HepG2 (cell line): ENCODE results near the gene ITPK1. TPM values are rescaled to one million over a fixed set of nuclear protein-coding genes. Genes with fewer than 3 reads are reported as not detected.

Experiments
- BCL6 ChIP-seq: IDR thresholded peaks from 2 replicates; pipeline ENCODE4 v1.6.1; 2016; ENCODE audit warnings: missing genetic modification reagents, missing compliant biosample characterization
- CTCF ChIP-seq: sonication (generic); formaldehyde crosslinking; IDR thresholded peaks from 2 replicates; pipeline ENCODE4 v1.5.0; 2020; ENCODE audit warnings: mild to moderate bottlenecking, missing genetic modification reagents, moderate library complexity
- DMAP1 ChIP-seq: IDR thresholded peaks from 2 replicates; pipeline ENCODE4 v1.6.1; 2016
- EP300 ChIP-seq, 3 experiments: sonication (generic) in 1 of 3; formaldehyde crosslinking in 1 of 3; IDR thresholded peaks; 2 replicates each; pipeline versions ENCODE4 v1.5.1 to v1.6.1; 2011 to 2020; ENCODE audit warnings: low read depth in 2 of 3, low read length in 2 of 3, borderline replicate concordance in 1 of 3, improper control_type of control experiment in 1 of 3, mild to moderate bottlenecking in 1 of 3, missing genetic modification reagents in 1 of 3, moderate library complexity in 1 of 3
- FOXA1 ChIP-seq, 2 experiments: fragments of 450-650 bp in 1 of 2; sonication (generic) in 1 of 2; formaldehyde crosslinking in 1 of 2; IDR thresholded peaks; 2 replicates each; pipeline versions ENCODE4 v1.4.0 to v1.6.1; 2016 to 2020; ENCODE audit warnings: missing genetic modification reagents in 1 of 2
- GATAD2A ChIP-seq: IDR thresholded peaks from 2 replicates; pipeline ENCODE4 v1.6.1; 2016
- HOXA3 ChIP-seq: sonication (generic); formaldehyde crosslinking; IDR thresholded peaks from 2 replicates; pipeline ENCODE4 v1.5.0; 2020; ENCODE audit warnings: missing genetic modification reagents
- MXI1 ChIP-seq: IDR thresholded peaks from 3 replicates; pipeline ENCODE4 v1.6.1; 2012; ENCODE audit warnings: low read depth, low read length, inconsistent platforms, borderline replicate concordance
- PHF8 ChIP-seq: sonication (generic); formaldehyde crosslinking; IDR thresholded peaks from 2 replicates; pipeline ENCODE4 v1.5.0; 2020; ENCODE audit warnings: missing genetic modification reagents
- PLRG1 ChIP-seq: fragments of 450-650 bp; conservative IDR thresholded peaks from 2 replicates; pipeline ENCODE4 v1.6.1; 2016
- PLSCR1 ChIP-seq: sonication (generic); formaldehyde crosslinking; IDR thresholded peaks from 2 replicates; pipeline ENCODE4 v1.5.0; 2020; ENCODE audit warnings: missing genetic modification reagents, mild to moderate bottlenecking, borderline replicate concordance
- POLR2AphosphoS2 ChIP-seq: IDR thresholded peaks from 2 replicates; pipeline ENCODE4 v1.6.1; 2011; ENCODE audit warnings: low read depth, low read length, improper control_type of control experiment
- RARA ChIP-seq: IDR thresholded peaks from 2 replicates; pipeline ENCODE4 v1.6.1; 2016; ENCODE audit warnings: missing genetic modification reagents, missing compliant biosample characterization
- SALL1 ChIP-seq: sonication (generic); formaldehyde crosslinking; IDR thresholded peaks from 2 replicates; pipeline ENCODE4 v1.8.0; 2022; ENCODE audit warnings: mild to moderate bottlenecking, missing genetic modification reagents
- SAP130 ChIP-seq: IDR thresholded peaks from 2 replicates; pipeline ENCODE4 v1.6.1; 2016; ENCODE audit warnings: low read depth
- TCF7L2 ChIP-seq: IDR thresholded peaks from 2 replicates; pipeline ENCODE4 v1.6.1; 2011; ENCODE audit warnings: mild to moderate bottlenecking, low read depth, low read length, moderate library complexity
- ZBTB7A ChIP-seq: sonication (generic); formaldehyde crosslinking; IDR thresholded peaks from 2 replicates; pipeline ENCODE4 v1.8.0; 2022; ENCODE audit warnings: mild to moderate bottlenecking, missing genetic modification reagents
- ZFP91 ChIP-seq: sonication (generic); formaldehyde crosslinking; IDR thresholded peaks from 2 replicates; pipeline ENCODE4 v1.9.0; 2022; ENCODE audit warnings: missing genetic modification reagents, mild to moderate bottlenecking, borderline replicate concordance
- ZFY ChIP-seq: sonication (generic); formaldehyde crosslinking; IDR thresholded peaks from 2 replicates; pipeline ENCODE4 v1.4.0; 2020; ENCODE audit warnings: missing genetic modification reagents
- ZNF501 ChIP-seq: sonication (generic); formaldehyde crosslinking; IDR thresholded peaks from 2 replicates; pipeline ENCODE4 v1.5.1; 2020; ENCODE audit warnings: mild to moderate bottlenecking, moderate library complexity, missing genetic modification reagents
- ZNF577 ChIP-seq: sonication (generic); formaldehyde crosslinking; IDR thresholded peaks from 2 replicates; pipeline ENCODE4 v1.4.0; 2020; ENCODE audit warnings: mild to moderate bottlenecking, low read depth, missing genetic modification reagents, borderline replicate concordance
- ZNF598 ChIP-seq: sonication (generic); formaldehyde crosslinking; IDR thresholded peaks from 2 replicates; pipeline ENCODE4 v1.5.1; 2020; ENCODE audit warnings: mild to moderate bottlenecking, missing genetic modification reagents, borderline replicate concordance
- polyA plus RNA-seq, 8 experiments: library from polyadenylated mRNA; depleted of rRNA in 3 of 8; stranded (reverse) in 7 of 8; unstranded in 1 of 8; fragments of >200 nt; fragmentation: Illumina TruSeq in 4 of 8; extraction: Trizol in 4 of 8; gene quantifications; 2 replicates each; pipeline versions ENCODE4 v1.2.1 to v1.2.3, GENCODE V29; 2011 to 2016; ENCODE audit warnings: low read depth in 4 of 8, missing spikeins in 1 of 8, mixed read lengths in 1 of 8; ENCODE audit not compliant: insufficient read depth in 1 of 8
- total RNA-seq, 5 experiments: library from RNA; depleted of rRNA; stranded (reverse); fragments of >200 nt; fragmentation: Illumina TruSeq; extraction: Trizol; gene quantifications; 2 replicates each; pipeline ENCODE4 v1.2.3, GENCODE V29; 2016; ENCODE audit warnings: low read depth in 1 of 5
- TF ChIP-seq, protein P1 (sequence below): IDR thresholded peaks from 2 replicates; pipeline ENCODE4 v1.4.0; 2020; ENCODE audit warnings: mild to moderate bottlenecking, missing genetic modification reagents

Gene ITPK1
- total and polyA plus RNA-seq, 2 of the 13 experiments (the other 11 are each of a cell fraction or from before 2014, with no cell fraction given): 20.5 to 47.5 TPM

DNA sequence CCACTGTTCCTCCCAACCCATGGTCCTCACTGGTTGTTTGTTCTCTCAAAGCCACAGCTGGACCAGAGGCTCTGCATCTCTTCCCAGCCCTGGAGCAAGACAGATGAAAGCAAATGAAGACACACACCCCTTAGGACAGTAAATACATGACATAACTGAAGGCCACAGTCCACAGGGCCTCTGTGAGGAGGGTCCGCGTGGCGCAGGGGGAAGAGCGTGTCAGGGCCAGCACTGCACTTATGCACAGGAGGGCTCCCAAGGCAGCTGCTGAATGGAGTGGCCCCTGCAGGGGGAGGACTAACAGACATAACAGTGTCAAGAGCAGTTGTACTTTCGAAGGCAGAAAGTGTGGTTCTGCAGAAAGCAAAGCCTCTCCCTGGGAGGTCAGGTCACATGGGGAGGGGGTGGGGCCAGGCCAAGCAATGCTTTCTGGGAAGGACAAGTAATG is 112.8 kb downstream of the ITPK1 start (continued):
- peak; percentile 59 for TF ChIP-seq RARA (CRISPR knock-in tag)
- TF ChIP-seq ZNF501 (CRISPR knock-in tag): no peak
- TF ChIP-seq PHF8 (CRISPR knock-in tag): no peak
- TF ChIP-seq BCL6 (CRISPR knock-in tag): peak; percentile 30; the same call in 1 of the 2 replicates
- TF ChIP-seq DMAP1 (CRISPR knock-in tag): peak; percentile 32; the same call in 1 of the 2 replicates
- TF ChIP-seq EP300 (IDR thresholded peaks at IDR 0.05; ENCODE audit: low read depth in 2 of 2, low read length in 2 of 2): 0 out of 4 replicates have a peak, but pooled peaks of 1 of the 2 experiments have one; percentile 25
- no peak for TF ChIP-seq EP300 (CRISPR knock-in tag; IDR thresholded peaks at IDR 0.05; ENCODE audit: borderline replicate concordance)
- TF ChIP-seq MXI1: 0 out of 3 replicates have a peak, but pooled peaks have one; percentile 17
- no peak for TF ChIP-seq POLR2AphosphoS2
- TF ChIP-seq ZFP91 (CRISPR knock-in tag): no peak
- no peak for TF ChIP-seq ZNF577 (CRISPR knock-in tag)
- peak; percentile 62 for TF ChIP-seq SALL1 (CRISPR knock-in tag)
- TF ChIP-seq PLSCR1 (CRISPR knock-in tag): 0 out of 2 replicates have a peak, but pooled peaks have one; percentile 57
- 0 out of 2 replicates have a peak, but pooled peaks have one; percentile 57 for TF ChIP-seq ZBTB7A (CRISPR knock-in tag)
- TF ChIP-seq GATAD2A (CRISPR knock-in tag): peak; percentile 45; the same call in 1 of the 2 replicates
- peak; percentile 40 for TF ChIP-seq CTCF
- no peak for TF ChIP-seq TCF7L2
- TF ChIP-seq ZNF598 (CRISPR knock-in tag): peak; percentile 32; the same call in 1 of the 2 replicates
- no peak for TF ChIP-seq FOXA1 (IDR thresholded peaks at IDR 0.05)
- no peak for TF ChIP-seq FOXA1 (CRISPR knock-in tag; IDR thresholded peaks at IDR 0.05)
- no peak for TF ChIP-seq PLRG1
- peak; percentile 47; the same call in 1 of the 2 replicates for TF ChIP-seq ZFY (CRISPR knock-in tag)
- TF ChIP-seq, protein P1, sequence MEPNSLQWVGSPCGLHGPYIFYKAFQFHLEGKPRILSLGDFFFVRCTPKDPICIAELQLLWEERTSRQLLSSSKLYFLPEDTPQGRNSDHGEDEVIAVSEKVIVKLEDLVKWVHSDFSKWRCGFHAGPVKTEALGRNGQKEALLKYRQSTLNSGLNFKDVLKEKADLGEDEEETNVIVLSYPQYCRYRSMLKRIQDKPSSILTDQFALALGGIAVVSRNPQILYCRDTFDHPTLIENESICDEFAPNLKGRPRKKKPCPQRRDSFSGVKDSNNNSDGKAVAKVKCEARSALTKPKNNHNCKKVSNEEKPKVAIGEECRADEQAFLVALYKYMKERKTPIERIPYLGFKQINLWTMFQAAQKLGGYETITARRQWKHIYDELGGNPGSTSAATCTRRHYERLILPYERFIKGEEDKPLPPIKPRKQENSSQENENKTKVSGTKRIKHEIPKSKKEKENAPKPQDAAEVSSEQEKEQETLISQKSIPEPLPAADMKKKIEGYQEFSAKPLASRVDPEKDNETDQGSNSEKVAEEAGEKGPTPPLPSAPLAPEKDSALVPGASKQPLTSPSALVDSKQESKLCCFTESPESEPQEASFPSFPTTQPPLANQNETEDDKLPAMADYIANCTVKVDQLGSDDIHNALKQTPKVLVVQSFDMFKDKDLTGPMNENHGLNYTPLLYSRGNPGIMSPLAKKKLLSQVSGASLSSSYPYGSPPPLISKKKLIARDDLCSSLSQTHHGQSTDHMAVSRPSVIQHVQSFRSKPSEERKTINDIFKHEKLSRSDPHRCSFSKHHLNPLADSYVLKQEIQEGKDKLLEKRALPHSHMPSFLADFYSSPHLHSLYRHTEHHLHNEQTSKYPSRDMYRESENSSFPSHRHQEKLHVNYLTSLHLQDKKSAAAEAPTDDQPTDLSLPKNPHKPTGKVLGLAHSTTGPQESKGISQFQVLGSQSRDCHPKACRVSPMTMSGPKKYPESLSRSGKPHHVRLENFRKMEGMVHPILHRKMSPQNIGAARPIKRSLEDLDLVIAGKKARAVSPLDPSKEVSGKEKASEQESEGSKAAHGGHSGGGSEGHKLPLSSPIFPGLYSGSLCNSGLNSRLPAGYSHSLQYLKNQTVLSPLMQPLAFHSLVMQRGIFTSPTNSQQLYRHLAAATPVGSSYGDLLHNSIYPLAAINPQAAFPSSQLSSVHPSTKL: 0 out of 2 replicates have a peak, but pooled peaks have one; percentile 31
- TF ChIP-seq HOXA3: peak; percentile 48; the same call in 1 of the 2 replicates
- TF ChIP-seq SAP130 (CRISPR knock-in tag): peak; percentile 35; the same call in 1 of the 2 replicates
